CD4-positive, alpha-beta T cell (primary cell): ENCODE data around the gene UGT1A10. TPM values are rescaled to one million over a fixed set of nuclear protein-coding genes. Genes with fewer than 3 reads are reported as not detected.

ENCODE experiments used
- ATAC-seq: fragments of 200-7000 bp; cut with Tn5 transposase; one replicate; pipeline ENCODE4 v1.10.0; 2022; ENCODE audit warnings: mild to moderate bottlenecking; ENCODE audit not compliant: poor library complexity
- CTCF ChIA-PET: fragments of 350-600 bp; sonication (Branson Sonifier 250); formaldehyde crosslinking; loops from one replicate; lab custom pipeline; 2021; ENCODE audit warnings: antibody characterized with exemption, inconsistent platforms; lab: Charles Lee
- POLR2A ChIA-PET: fragments of 350-600 bp; sonication (Branson Sonifier 250); formaldehyde crosslinking; loops from one replicate; lab custom pipeline; 2021; ENCODE audit warnings: antibody characterized with exemption, inconsistent platforms; lab: Charles Lee
- DNase-seq, 14 experiments: peaks; one replicate each; pipeline ENCODE4 v3.0.0-alpha.2; 2013 to 2020; ENCODE audit warnings: mixed read lengths in 2 of 14
- H3K27ac ChIP-seq, 2 donors: one replicate each; pipeline versions ENCODE4 v1.5.1 to v1.7.0; 2013; ENCODE audit warnings: low read length in 2 of 2, low read depth in 1 of 2, mild to moderate bottlenecking in 1 of 2
- H3K27me3 ChIP-seq, 2 experiments: 1 replicate in 1 of 2; 2 replicates in 1 of 2; pipeline versions ENCODE4 v1.6.1 to v1.7.0; 2013; ENCODE audit warnings: low read length in 2 of 2, control low read depth in 1 of 2, mild to moderate bottlenecking in 1 of 2, moderate library complexity in 1 of 2; ENCODE audit not compliant: insufficient read depth in 2 of 2, control insufficient read depth in 1 of 2
- H3K36me3 ChIP-seq: one replicate; pipeline ENCODE4 v1.6.1; 2013; ENCODE audit warnings: low read length, control low read depth; ENCODE audit not compliant: insufficient read depth
- H3K4me1 ChIP-seq: one replicate; pipeline ENCODE4 v1.6.1; 2013; ENCODE audit warnings: low read length, control low read depth; ENCODE audit not compliant: insufficient read depth
- H3K4me3 ChIP-seq: one replicate; pipeline ENCODE4 v1.5.1; 2013; ENCODE audit warnings: mild to moderate bottlenecking, low read length, moderate library complexity
- H3K9me3 ChIP-seq, 2 experiments: 1 replicate in 1 of 2; 2 replicates in 1 of 2; pipeline versions ENCODE4 v1.6.1 to v1.7.0; 2013; ENCODE audit warnings: low read length in 2 of 2, mild to moderate bottlenecking in 2 of 2, control low read depth in 1 of 2, moderate library complexity in 1 of 2; ENCODE audit not compliant: control insufficient read depth in 1 of 2, insufficient read depth in 1 of 2
- H3K27ac Mint-ChIP-seq: one replicate; pipeline ENCODE4 v1.8.0; 2020; ENCODE audit warnings: mixed read lengths
- H3K27me3 Mint-ChIP-seq: one replicate; pipeline ENCODE4 v1.8.0; 2021; ENCODE audit warnings: mixed read lengths
- H3K36me3 Mint-ChIP-seq: one replicate; pipeline ENCODE4 v1.8.0; 2021; ENCODE audit warnings: low read depth, mixed read lengths
- H3K4me1 Mint-ChIP-seq: one replicate; pipeline ENCODE4 v1.8.0; 2021; ENCODE audit warnings: low read depth, mixed read lengths
- H3K4me3 Mint-ChIP-seq: one replicate; pipeline ENCODE4 v1.8.0; 2020; ENCODE audit warnings: mild to moderate bottlenecking, mixed read lengths
- H3K9me3 Mint-ChIP-seq: one replicate; pipeline ENCODE4 v1.8.0; 2020; ENCODE audit warnings: mixed read lengths
- intact Hi-C, 2 experiments: fragments of 100-400 bp; cut with DNase I in 1 of 2; cut with micrococcal nuclease in 1 of 2; formaldehyde crosslinking; loops; one replicate each; pipeline versions ENCODE4 v1.15.1 to v1.9.0; 2023 to 2025; cut with DNase I, micrococcal nuclease
- total RNA-seq, 174 experiments: library from RNA in 2 of 174; stranded (reverse) in 2 of 174; gene quantifications; one replicate each; pipeline ENCODE4 v1.2.3 and lab custom pipeline; 2021 to 2026
- TF ChIP-seq, protein P1 (sequence below): fragments of 200-600 bp; IDR thresholded peaks from one replicate; pipeline ENCODE4 v1.8.0; 2022; ENCODE audit warnings: antibody characterized with exemption, mild to moderate bottlenecking

Gene UGT1A10
- total RNA-seq, 2 experiments from 2014 or later, result not detected

DNA sequence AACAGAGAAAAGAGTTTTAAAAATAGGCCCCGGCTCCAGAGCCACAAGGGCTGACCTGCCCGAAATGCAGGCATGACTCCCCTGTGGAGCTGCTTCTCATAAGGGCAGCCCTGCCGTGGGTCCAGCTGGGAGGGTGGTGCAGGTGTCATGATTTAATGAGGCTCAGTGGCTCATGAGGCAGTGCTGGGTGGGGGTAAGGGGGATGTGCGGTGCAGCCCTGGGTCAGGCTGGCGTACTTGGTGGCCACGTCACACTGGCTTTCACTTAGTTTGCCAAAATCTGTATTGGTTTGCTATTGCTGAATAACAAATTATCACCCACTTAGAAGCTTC, 184.5 kb downstream of the UGT1A10 start:
- intact Hi-C loops, result no loop called here
- Histone ChIP-seq H3K4me1 (no peaks in the 10 kb centered on the region), H3K27ac (no peak overlapping the region), H3K9me3 (peaks cover 0 to 8% of the 10 kb centered on the region in 2 experiments), H3K4me3 (no peak overlapping the region), H3K27me3 (peaks cover 0 to 5% of the 10 kb centered on the region in 2 experiments), H3K36me3 (no peaks in the 10 kb centered on the region)
- H3K27me3 Mint-ChIP-seq, result peaks cover 7% of the 10 kb centered on the region
- no peaks in the 10 kb centered on the region for H3K4me1 Mint-ChIP-seq
- TF ChIP-seq, protein P1, sequence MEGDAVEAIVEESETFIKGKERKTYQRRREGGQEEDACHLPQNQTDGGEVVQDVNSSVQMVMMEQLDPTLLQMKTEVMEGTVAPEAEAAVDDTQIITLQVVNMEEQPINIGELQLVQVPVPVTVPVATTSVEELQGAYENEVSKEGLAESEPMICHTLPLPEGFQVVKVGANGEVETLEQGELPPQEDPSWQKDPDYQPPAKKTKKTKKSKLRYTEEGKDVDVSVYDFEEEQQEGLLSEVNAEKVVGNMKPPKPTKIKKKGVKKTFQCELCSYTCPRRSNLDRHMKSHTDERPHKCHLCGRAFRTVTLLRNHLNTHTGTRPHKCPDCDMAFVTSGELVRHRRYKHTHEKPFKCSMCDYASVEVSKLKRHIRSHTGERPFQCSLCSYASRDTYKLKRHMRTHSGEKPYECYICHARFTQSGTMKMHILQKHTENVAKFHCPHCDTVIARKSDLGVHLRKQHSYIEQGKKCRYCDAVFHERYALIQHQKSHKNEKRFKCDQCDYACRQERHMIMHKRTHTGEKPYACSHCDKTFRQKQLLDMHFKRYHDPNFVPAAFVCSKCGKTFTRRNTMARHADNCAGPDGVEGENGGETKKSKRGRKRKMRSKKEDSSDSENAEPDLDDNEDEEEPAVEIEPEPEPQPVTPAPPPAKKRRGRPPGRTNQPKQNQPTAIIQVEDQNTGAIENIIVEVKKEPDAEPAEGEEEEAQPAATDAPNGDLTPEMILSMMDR, result no peak
- CTCF ChIA-PET, result no interaction called here
- no peak overlapping the region for H3K27ac Mint-ChIP-seq
- no peaks in the 10 kb centered on the region for H3K9me3 Mint-ChIP-seq
- POLR2A ChIA-PET, result no interaction called here
- H3K4me3 Mint-ChIP-seq, result no peak overlapping the region
- ATAC-seq (no peak), DNase-seq (peak in 1 of 14 experiments; percentile 15)
- no peaks in the 10 kb centered on the region for H3K36me3 Mint-ChIP-seq

DNA sequence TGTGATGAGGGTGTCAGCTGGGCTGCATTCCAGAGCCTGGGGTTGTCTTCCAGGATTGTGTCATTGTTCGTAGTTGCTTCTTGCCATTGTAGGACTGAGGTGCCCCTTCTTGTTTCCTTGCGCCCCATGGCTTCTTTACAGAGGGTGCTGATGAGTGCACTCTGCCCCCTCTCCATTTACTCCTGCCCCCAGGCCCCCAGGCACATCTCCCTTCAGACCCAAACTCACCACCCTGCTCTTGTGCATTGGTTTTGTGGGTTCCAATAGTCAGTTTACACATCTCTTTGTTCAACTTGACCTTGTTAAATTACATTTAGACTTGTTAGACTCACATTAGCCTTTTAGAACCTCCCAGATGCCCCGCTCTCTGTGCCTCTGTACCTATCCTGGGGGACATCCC, 184.9 kb downstream of the UGT1A10 start:
- no peaks in the 10 kb centered on the region for H3K36me3 Mint-ChIP-seq
- peaks cover 0 to 8% of the 10 kb centered on the region in 2 experiments for H3K9me3 ChIP-seq
- no peak overlapping the region for H3K27ac Mint-ChIP-seq
- H3K9me3 Mint-ChIP-seq, result no peaks in the 10 kb centered on the region
- no peaks in the 10 kb centered on the region for H3K36me3 ChIP-seq
- CTCF ChIA-PET, result no interaction called here
- no peak overlapping the region for H3K4me3 ChIP-seq
- POLR2A ChIA-PET, result no interaction called here
- H3K4me1 Mint-ChIP-seq, result no peaks in the 10 kb centered on the region
- intact Hi-C loops, result no loop called here
- H3K4me1 ChIP-seq, result no peaks in the 10 kb centered on the region
- peak in 1 of 14 experiments; percentile 12 for DNase-seq
- H3K4me3 Mint-ChIP-seq, result no peak overlapping the region
- H3K27me3 Mint-ChIP-seq, result peaks cover 7% of the 10 kb centered on the region
- ATAC-seq, result no peak
- TF ChIP-seq, protein P1, result no peak
- H3K27ac ChIP-seq, result no peak overlapping the region
- H3K27me3 ChIP-seq, result peaks cover 0 to 5% of the 10 kb centered on the region in 2 experiments

DNA sequence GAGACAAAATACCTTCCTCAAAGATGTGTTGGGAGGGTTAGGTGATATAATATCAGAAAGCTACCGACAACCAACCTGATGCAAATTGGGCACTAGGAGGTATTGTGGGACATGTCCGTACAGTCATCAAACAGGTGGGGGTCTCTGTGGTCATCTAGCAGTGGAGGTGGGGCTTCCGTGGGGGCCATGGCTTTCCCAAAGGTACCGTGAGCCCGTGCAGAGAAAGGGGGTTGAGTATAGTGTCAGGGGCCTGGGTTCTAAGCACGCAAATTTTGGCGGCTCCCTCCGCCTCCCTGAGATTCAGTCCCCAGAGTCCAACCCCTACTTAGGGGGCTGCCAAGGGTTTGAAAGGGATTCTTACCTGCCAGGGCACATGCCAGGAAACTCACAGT, 185.5 kb downstream of the UGT1A10 start:
- DNase-seq (peak in 2 of 14 experiments; percentile 0 to 12), ATAC-seq (no peak)
- Histone ChIP-seq H3K4me3 (no peak overlapping the region), H3K4me1 (no peaks in the 10 kb centered on the region), H3K27ac (no peak overlapping the region), H3K27me3 (peaks cover 0 to 2% of the 10 kb centered on the region in 2 experiments), H3K36me3 (no peaks in the 10 kb centered on the region), H3K9me3 (peaks cover 0 to 8% of the 10 kb centered on the region in 2 experiments)
- TF ChIP-seq, protein P1, result no peak
- POLR2A ChIA-PET, result no interaction called here
- no peaks in the 10 kb centered on the region for H3K4me1 Mint-ChIP-seq
- CTCF ChIA-PET, result no interaction called here
- H3K36me3 Mint-ChIP-seq, result no peaks in the 10 kb centered on the region
- intact Hi-C loops, result no loop called here
- H3K9me3 Mint-ChIP-seq, result no peaks in the 10 kb centered on the region
- peaks cover 7% of the 10 kb centered on the region for H3K27me3 Mint-ChIP-seq
- no peak overlapping the region for H3K27ac Mint-ChIP-seq
- H3K4me3 Mint-ChIP-seq, result no peak overlapping the region
